ENCODE data around the gene HOXD11. TPM values are rescaled to one million over a fixed set of nuclear protein-coding genes. Genes with fewer than 3 reads are reported as not detected.

Gene HOXD11
- total RNA-seq, 1 donor from 2014 or later = not detected

- no peak overlapping the region for H3K27ac ChIP-seq (ENCODE audit: low read depth, low read length)
- no peak overlapping the region for H3K4me3 ChIP-seq (ENCODE audit: low read length in 3 of 3)
- H3K27me3 ChIP-seq (ENCODE audit: control insufficient read depth in 3 of 3, insufficient read depth in 3 of 3, low read length in 3 of 3) = peaks cover 98 to 100% (median 99%) of the 10 kb centered on the region in 3 donors
- peaks cover 15 to 20% (median 20%) of the 10 kb centered on the region in 3 donors for H3K4me1 ChIP-seq (ENCODE audit: control insufficient read depth in 3 of 3, insufficient read depth in 3 of 3, low read length in 3 of 3)
- no peaks in the 10 kb centered on the region for H3K9me3 ChIP-seq (ENCODE audit: control insufficient read depth in 3 of 3, low read length in 3 of 3)
- no peak overlapping the region for H3K9ac ChIP-seq (ENCODE audit: low read depth in 1 of 3, low read length in 3 of 3)
- no peaks in the 10 kb centered on the region for H3K36me3 ChIP-seq (ENCODE audit: control insufficient read depth in 3 of 3, insufficient read depth in 3 of 3, low read length in 3 of 3)
Observed at GRCh38 chr2:176098366-176099158, 8.5 kb upstream of the HOXD11 start.

- H3K9ac ChIP-seq (ENCODE audit: low read depth in 1 of 3, low read length in 3 of 3) = no peak overlapping the region
- no peaks in the 10 kb centered on the region for H3K9me3 ChIP-seq (ENCODE audit: control insufficient read depth in 3 of 3, low read length in 3 of 3)
- peaks cover 98 to 100% (median 99%) of the 10 kb centered on the region in 3 donors for H3K27me3 ChIP-seq (ENCODE audit: control insufficient read depth in 3 of 3, insufficient read depth in 3 of 3, low read length in 3 of 3)
- peaks cover 15 to 24% (median 23%) of the 10 kb centered on the region in 3 donors for H3K4me1 ChIP-seq (ENCODE audit: control insufficient read depth in 3 of 3, insufficient read depth in 3 of 3, low read length in 3 of 3)
- H3K36me3 ChIP-seq (ENCODE audit: control insufficient read depth in 3 of 3, insufficient read depth in 3 of 3, low read length in 3 of 3) = no peaks in the 10 kb centered on the region
- no peak overlapping the region for H3K27ac ChIP-seq (ENCODE audit: low read depth, low read length)
- H3K4me3 ChIP-seq (ENCODE audit: low read length in 3 of 3) = no peak overlapping the region
Observed at GRCh38 chr2:176099159-176099727, 7.8 kb upstream of the HOXD11 start.

- Histone ChIP-seq H3K36me3 (ENCODE audit: control insufficient read depth in 3 of 3, insufficient read depth in 3 of 3, low read length in 3 of 3) (no peaks in the 10 kb centered on the region), H3K9me3 (ENCODE audit: control insufficient read depth in 3 of 3, low read length in 3 of 3) (no peaks in the 10 kb centered on the region), H3K9ac (ENCODE audit: low read depth in 1 of 3, low read length in 3 of 3) (no peak within 1 kb of the TSS), H3K4me3 (ENCODE audit: low read length in 3 of 3) (no peak within 1 kb of the TSS), H3K27ac (ENCODE audit: low read depth, low read length) (no peak within 1 kb of the TSS), H3K27me3 (ENCODE audit: control insufficient read depth in 3 of 3, insufficient read depth in 3 of 3, low read length in 3 of 3) (peaks cover 98 to 100% (median 99%) of the 10 kb centered on the region in 3 donors), H3K4me1 (ENCODE audit: control insufficient read depth in 3 of 3, insufficient read depth in 3 of 3, low read length in 3 of 3) (peaks cover 15 to 31% (median 27%) of the 10 kb centered on the region in 3 donors)
Observed at GRCh38 chr2:176099728-176100546, 7.1 kb upstream of the HOXD11 start, which contains the start of gene HOXD12. Gene HOXD12 (plus strand): TSS chr2:176099795. CDS start chr2:176099802, 7 bp downstream.

DNA sequence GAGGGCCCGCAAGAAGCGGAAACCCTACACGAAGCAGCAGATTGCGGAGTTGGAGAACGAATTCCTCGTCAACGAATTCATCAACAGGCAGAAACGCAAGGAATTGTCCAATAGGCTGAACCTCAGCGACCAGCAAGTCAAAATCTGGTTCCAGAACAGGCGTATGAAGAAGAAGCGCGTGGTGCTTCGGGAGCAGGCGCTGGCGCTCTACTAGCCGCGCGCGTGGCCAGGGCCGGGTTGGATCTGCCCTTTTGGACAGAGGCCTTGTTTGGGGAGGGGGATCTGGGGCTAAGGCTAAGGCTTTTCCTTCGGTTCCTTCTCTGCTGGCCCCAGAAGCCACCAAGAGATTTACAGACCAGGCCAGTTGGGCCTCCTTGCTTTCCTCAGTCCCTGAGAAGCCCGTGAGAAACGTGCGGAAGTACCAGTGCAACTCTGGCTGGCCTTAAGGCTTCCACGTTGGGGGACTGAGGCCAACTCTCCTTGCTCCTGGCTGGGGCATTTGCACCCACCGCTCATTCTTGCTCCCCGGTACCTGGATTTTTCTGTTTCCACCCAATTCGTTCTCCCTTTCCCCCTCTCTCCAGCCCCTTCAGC lies 6.4 kb upstream of the HOXD11 start:
- H3K27ac ChIP-seq (ENCODE audit: low read depth, low read length) = no peak overlapping the region
- no peak overlapping the region for H3K4me3 ChIP-seq (ENCODE audit: low read length in 3 of 3)
- H3K27me3 ChIP-seq (ENCODE audit: control insufficient read depth in 3 of 3, insufficient read depth in 3 of 3, low read length in 3 of 3) = peaks cover 98 to 100% (median 99%) of the 10 kb centered on the region in 3 donors
- no peaks in the 10 kb centered on the region for H3K9me3 ChIP-seq (ENCODE audit: control insufficient read depth in 3 of 3, low read length in 3 of 3)
- H3K36me3 ChIP-seq (ENCODE audit: control insufficient read depth in 3 of 3, insufficient read depth in 3 of 3, low read length in 3 of 3) = no peaks in the 10 kb centered on the region
- peaks cover 15 to 34% (median 27%) of the 10 kb centered on the region in 3 donors for H3K4me1 ChIP-seq (ENCODE audit: control insufficient read depth in 3 of 3, insufficient read depth in 3 of 3, low read length in 3 of 3)
- no peak overlapping the region for H3K9ac ChIP-seq (ENCODE audit: low read depth in 1 of 3, low read length in 3 of 3)

DNA sequence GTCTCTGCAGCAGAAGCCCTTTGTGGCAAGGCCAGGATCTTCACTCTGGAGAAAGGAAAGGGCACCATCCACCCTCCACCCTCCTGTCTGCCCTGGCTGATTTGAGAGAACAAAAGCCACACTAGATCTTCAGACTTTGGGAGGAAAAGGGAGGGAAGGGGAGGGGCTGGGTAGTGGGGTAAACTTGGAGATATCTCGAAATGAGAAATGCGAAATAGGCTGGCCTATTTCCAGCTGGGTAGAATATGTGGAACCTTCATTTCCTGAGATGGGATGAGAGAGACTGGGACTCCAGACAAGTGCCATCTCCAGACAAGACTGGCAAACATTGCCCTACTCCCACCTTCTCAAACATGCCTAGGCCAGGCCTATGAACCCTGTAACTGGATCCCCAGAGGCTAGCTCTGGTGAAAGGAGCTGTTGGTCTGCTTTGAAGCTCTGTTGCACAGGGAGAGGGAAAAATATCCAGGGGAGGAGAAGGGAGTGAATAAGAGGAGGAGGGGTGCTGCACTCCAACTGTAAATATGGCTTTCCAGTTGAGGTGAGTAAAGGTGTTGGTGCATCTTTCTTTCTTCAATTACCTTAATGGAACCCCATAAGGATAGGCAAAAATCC lies 5.8 kb upstream of the HOXD11 start:
- Histone ChIP-seq H3K9me3 (ENCODE audit: control insufficient read depth in 3 of 3, low read length in 3 of 3) (no peaks in the 10 kb centered on the region), H3K27ac (ENCODE audit: low read depth, low read length) (no peak overlapping the region), H3K36me3 (ENCODE audit: control insufficient read depth in 3 of 3, insufficient read depth in 3 of 3, low read length in 3 of 3) (no peaks in the 10 kb centered on the region), H3K4me3 (ENCODE audit: low read length in 3 of 3) (no peak overlapping the region), H3K4me1 (ENCODE audit: control insufficient read depth in 3 of 3, insufficient read depth in 3 of 3, low read length in 3 of 3) (peaks cover 15 to 39% (median 28%) of the 10 kb centered on the region in 3 donors), H3K27me3 (ENCODE audit: control insufficient read depth in 3 of 3, insufficient read depth in 3 of 3, low read length in 3 of 3) (peaks cover 99 to 100% (median 99%) of the 10 kb centered on the region in 3 donors), H3K9ac (ENCODE audit: low read depth in 1 of 3, low read length in 3 of 3) (no peak overlapping the region)

GRCh38 chr2:176101842-176102241 lies 5.2 kb upstream of the HOXD11 start:
- Histone ChIP-seq H3K9me3 (ENCODE audit: control insufficient read depth in 3 of 3, low read length in 3 of 3) (no peaks in the 10 kb centered on the region), H3K27ac (ENCODE audit: low read depth, low read length) (no peak overlapping the region), H3K4me1 (ENCODE audit: control insufficient read depth in 3 of 3, insufficient read depth in 3 of 3, low read length in 3 of 3) (peaks cover 10 to 36% (median 27%) of the 10 kb centered on the region in 3 donors), H3K36me3 (ENCODE audit: control insufficient read depth in 3 of 3, insufficient read depth in 3 of 3, low read length in 3 of 3) (no peaks in the 10 kb centered on the region), H3K27me3 (ENCODE audit: control insufficient read depth in 3 of 3, insufficient read depth in 3 of 3, low read length in 3 of 3) (peaks cover 97 to 100% (median 97%) of the 10 kb centered on the region in 3 donors), H3K9ac (ENCODE audit: low read depth in 1 of 3, low read length in 3 of 3) (no peak overlapping the region), H3K4me3 (ENCODE audit: low read length in 3 of 3) (no peak overlapping the region)

- peaks cover 96 to 100% (median 97%) of the 10 kb centered on the region in 3 donors for H3K27me3 ChIP-seq (ENCODE audit: control insufficient read depth in 3 of 3, insufficient read depth in 3 of 3, low read length in 3 of 3)
- no peak overlapping the region for H3K4me3 ChIP-seq (ENCODE audit: low read length in 3 of 3)
- H3K9me3 ChIP-seq (ENCODE audit: control insufficient read depth in 3 of 3, low read length in 3 of 3) = no peaks in the 10 kb centered on the region
- H3K4me1 ChIP-seq (ENCODE audit: control insufficient read depth in 3 of 3, insufficient read depth in 3 of 3, low read length in 3 of 3) = peaks cover 10 to 36% (median 25%) of the 10 kb centered on the region in 3 donors
- no peak overlapping the region for H3K27ac ChIP-seq (ENCODE audit: low read depth, low read length)
- H3K36me3 ChIP-seq (ENCODE audit: control insufficient read depth in 3 of 3, insufficient read depth in 3 of 3, low read length in 3 of 3) = no peaks in the 10 kb centered on the region
- no peak overlapping the region for H3K9ac ChIP-seq (ENCODE audit: low read depth in 1 of 3, low read length in 3 of 3)
Observed at GRCh38 chr2:176102309-176102866, 4.7 kb upstream of the HOXD11 start.

GRCh38 chr2:176103194-176103593 lies 3.9 kb upstream of the HOXD11 start:
- H3K27me3 ChIP-seq (ENCODE audit: control insufficient read depth in 3 of 3, insufficient read depth in 3 of 3, low read length in 3 of 3) = peaks cover 90 to 97% (median 92%) of the 10 kb centered on the region in 3 donors
- H3K4me3 ChIP-seq (ENCODE audit: low read length in 3 of 3) = no peak overlapping the region
- no peak overlapping the region for H3K9ac ChIP-seq (ENCODE audit: low read depth in 1 of 3, low read length in 3 of 3)
- no peaks in the 10 kb centered on the region for H3K9me3 ChIP-seq (ENCODE audit: control insufficient read depth in 3 of 3, low read length in 3 of 3)
- no peak overlapping the region for H3K27ac ChIP-seq (ENCODE audit: low read depth, low read length)
- H3K36me3 ChIP-seq (ENCODE audit: control insufficient read depth in 3 of 3, insufficient read depth in 3 of 3, low read length in 3 of 3) = no peaks in the 10 kb centered on the region
- H3K4me1 ChIP-seq (ENCODE audit: control insufficient read depth in 3 of 3, insufficient read depth in 3 of 3, low read length in 3 of 3) = peaks cover 8 to 29% (median 19%) of the 10 kb centered on the region in 3 donors

Data from skeletal muscle tissue (tissue), 4 donors.